K562 (cell line): ENCODE measurements around the gene DPEP1. TPM values are rescaled to one million over a fixed set of nuclear protein-coding genes. Genes with fewer than 3 reads are reported as not detected.

Experiments used
- ATAC-seq: fragments of 200-7000 bp; cut with Tn5 transposase; 3 replicates; pipeline ENCODE4 v1.9.1; 2020; ENCODE audit warnings: moderate library complexity
- BruUV-seq: library from RNA; stranded (reverse); fragments of 400-500 nt; replicated peaks from 2 replicates; lab custom pipeline; 2021; lab: Mats Ljungman, UMichigan
- CTCF ChIA-PET: fragments of 300-600 bp; formaldehyde crosslinking; extraction: SDS; loops from one replicate; lab custom pipeline; 2021; ENCODE audit warnings: low intra/inter-chr PET ratio; lab: Yijun Ruan, JAX
- POLR2A ChIA-PET: fragments of 300-600, 350-650 bp; sonication (Branson Sonifier 250); formaldehyde crosslinking; extraction: SDS; loops from one replicate; lab custom pipeline; 2021; ENCODE audit warnings: antibody characterized with exemption, inconsistent platforms; lab: Yijun Ruan, JAX
- DNase-seq, 4 experiments: peaks; one replicate each; pipeline versions ENCODE4 v3.0.0 to v3.0.0-alpha.2; 2011 to 2018; ENCODE audit warnings: low spot score in 3 of 4, mixed read lengths in 3 of 4; ENCODE audit errors: extremely low read depth in 1 of 4
- FAIRE-seq: peaks from 2 replicates; lab custom pipeline; 2011; peaks lifted over from hg19 to GRCh38; lab: Jason Lieb, UNC
- H2AFZ ChIP-seq: 2 replicates; pipeline ENCODE4 v1.6.0; 2011; ENCODE audit warnings: low read depth, low read length, control low read depth, inconsistent platforms
- H3K27ac ChIP-seq: fragments of 200-600 bp; 3 replicates; pipeline ENCODE4 v1.8.0; 2011; ENCODE audit warnings: low read depth, mild to moderate bottlenecking, control low read depth, inconsistent platforms, low read length, moderate library complexity, mixed read lengths; ENCODE audit errors: extremely low read depth
- H3K27me3 ChIP-seq, 2 experiments: fragments of 300-600 bp in 1 of 2; 2 replicates in 1 of 2; 3 replicates in 1 of 2; pipeline versions ENCODE4 v1.6.0 to v1.8.0; 2011; ENCODE audit warnings: inconsistent platforms in 2 of 2, low read length in 2 of 2, mild to moderate bottlenecking in 1 of 2, mixed read lengths in 1 of 2, moderate library complexity in 1 of 2; ENCODE audit not compliant: control insufficient read depth in 2 of 2, insufficient read depth in 2 of 2
- H3K36me3 ChIP-seq: fragments of 300-600 bp; 3 replicates; pipeline ENCODE4 v1.8.0; 2011; ENCODE audit warnings: mild to moderate bottlenecking, low read length, inconsistent platforms; ENCODE audit not compliant: control insufficient read depth, insufficient read depth
- H3K4me1 ChIP-seq, 2 experiments: fragments of 200-600 bp in 1 of 2; replicated peaks in 1 of 2; 2 replicates in 1 of 2; 3 replicates in 1 of 2; pipeline versions ENCODE4 v1.5.1 to v1.8.0; 2011; ENCODE audit warnings: inconsistent platforms in 2 of 2, low read length in 2 of 2, mild to moderate bottlenecking in 1 of 2, mixed read lengths in 1 of 2, moderate library complexity in 1 of 2; ENCODE audit not compliant: control insufficient read depth in 2 of 2, insufficient read depth in 2 of 2
- H3K4me2 ChIP-seq: 2 replicates; pipeline ENCODE4 v1.6.1; 2011; ENCODE audit warnings: low read length, control low read depth, inconsistent platforms, mixed read lengths; ENCODE audit not compliant: insufficient read depth
- H3K4me3 ChIP-seq: fragments of 200-600 bp; sonication (generic), shearing (Covaris generic); 2 replicates; pipeline ENCODE4 v1.5.1; 2016; ENCODE audit warnings: control low read depth, inconsistent platforms
- H3K79me2 ChIP-seq: fragments of 200-600 bp; 3 replicates; pipeline ENCODE4 v1.8.0; 2011; ENCODE audit warnings: low read length, inconsistent platforms; ENCODE audit not compliant: control insufficient read depth, insufficient read depth
- H3K9ac ChIP-seq, 2 experiments: 2 replicates each; pipeline versions ENCODE4 v1.6.0 to v1.6.1; 2011; ENCODE audit warnings: low read depth in 2 of 2, low read length in 2 of 2, control low read depth in 1 of 2, inconsistent platforms in 1 of 2, mild to moderate bottlenecking in 1 of 2, mixed read lengths in 1 of 2; ENCODE audit not compliant: insufficient read depth in 1 of 2
- H3K9me1 ChIP-seq: one replicate; pipeline ENCODE4 v1.6.0; 2011; ENCODE audit warnings: inconsistent platforms, mild to moderate bottlenecking, low read length, moderate library complexity; ENCODE audit not compliant: control insufficient read depth, insufficient read depth
- H3K9me3 ChIP-seq: replicated peaks from 2 replicates; pipeline ENCODE4 v1.5.1; 2011; ENCODE audit warnings: low read depth, low read length, inconsistent platforms; ENCODE audit not compliant: control insufficient read depth, insufficient read depth
- H4K20me1 ChIP-seq: replicated peaks from 2 replicates; pipeline ENCODE4 v1.6.1; 2011; ENCODE audit warnings: low read length, inconsistent platforms, mixed read lengths; ENCODE audit not compliant: control insufficient read depth, insufficient read depth
- CEBPZ ChIP-seq: fragments of 150-350 bp; IDR thresholded peaks from 2 replicates; pipeline ENCODE4 v1.6.1; 2014; ENCODE audit warnings: low read depth, mild to moderate bottlenecking, low read length, borderline replicate concordance
- CREB3 ChIP-seq: fragments of 450-650 bp; conservative IDR thresholded peaks from 2 replicates; pipeline ENCODE4 v1.6.1; 2016; ENCODE audit warnings: missing genetic modification characterization, low read depth, mild to moderate bottlenecking, missing compliant biosample characterization, moderate library complexity
- E2F5 ChIP-seq: sonication (generic); formaldehyde crosslinking; IDR thresholded peaks from 2 replicates; pipeline ENCODE4 v1.8.0; 2022; ENCODE audit warnings: mild to moderate bottlenecking, missing genetic modification reagents
- HDAC2 ChIP-seq: fragments of 450-650 bp; IDR thresholded peaks from 2 replicates; pipeline ENCODE4 v1.6.1; 2016; ENCODE audit warnings: mild to moderate bottlenecking
- MAX ChIP-seq: sonication (generic); formaldehyde crosslinking; IDR thresholded peaks from 2 replicates; pipeline ENCODE4 v1.9.0; 2022; ENCODE audit warnings: mild to moderate bottlenecking, missing genetic modification reagents
- NCOR1 ChIP-seq: fragments of 450-650 bp; IDR thresholded peaks from 2 replicates; pipeline ENCODE4 v1.6.1; 2016; ENCODE audit warnings: mild to moderate bottlenecking, moderate library complexity
- RBM14 ChIP-seq: fragments of 200-400 bp; formaldehyde crosslinking; IDR thresholded peaks from 2 replicates; pipeline ENCODE4 v1.6.1; 2018; ENCODE audit warnings: low read depth, mild to moderate bottlenecking, low read length, moderate library complexity, borderline replicate concordance; ENCODE audit not compliant: insufficient read depth
- RBM25 ChIP-seq: fragments of 200-400 bp; formaldehyde crosslinking; IDR thresholded peaks from 2 replicates; pipeline ENCODE4 v1.6.1; 2018; ENCODE audit warnings: low read length, low read depth, moderate library complexity; ENCODE audit not compliant: severe bottlenecking
- ZBTB33 ChIP-seq: sonication (generic); formaldehyde crosslinking; IDR thresholded peaks from 2 replicates; pipeline ENCODE4 v1.8.1; 2023; ENCODE audit warnings: mild to moderate bottlenecking, missing genetic modification reagents
- WGBS: fragments of 100-300 bp; shearing (Covaris generic); methylation state at CpG from one replicate; pipeline ENCODE4 v1.1.6; 2016; ENCODE audit warnings: low coverage, mixed read lengths; ENCODE audit not compliant: insufficient coverage; ENCODE audit errors: missing lambda C conversion rate; 5-methylcytosine and 5-hydroxymethylcytosine counted together
- in situ Hi-C: fragments of 300-500 bp; cut with MboI; formaldehyde crosslinking; loops from 4 replicates; pipeline ENCODE4 v1.15.0; 2018; ENCODE audit warnings: inconsistent platforms, mixed read lengths
- intact Hi-C: fragments of 100-400 bp; cut with micrococcal nuclease; formaldehyde crosslinking; loops from 2 replicates; pipeline ENCODE4 v1.14.2; 2022
- polyA plus RNA-seq, 8 experiments: library from polyadenylated mRNA; depleted of rRNA in 4 of 8; stranded (reverse) in 5 of 8; unstranded in 3 of 8; fragments of >200 nt; fragmentation: Nextera tagmentation in 2 of 8; fragmentation: Illumina TruSeq in 1 of 8; extraction: Ambion mirVana in 2 of 8; extraction: Trizol in 1 of 8; gene quantifications; 2 replicates each; pipeline versions ENCODE4 v1.2.1 to v1.2.3, GENCODE V29; 2011 to 2014; ENCODE audit warnings: inconsistent platforms in 1 of 8, missing spikeins in 1 of 8
- total RNA-seq, 7 experiments: library from RNA; depleted of rRNA in 6 of 7; stranded (reverse); fragments of >200 nt in 6 of 7; fragmentation: Illumina TruSeq in 2 of 7; extraction: Trizol in 2 of 7; gene quantifications; 2 replicates each; pipeline versions ENCODE4 v1.2.1 to v1.2.3, GENCODE V29; 2011 to 2021; ENCODE audit warnings: low replicate concordance in 1 of 7

The DPEP1 gene
- total and polyA plus RNA-seq, 9 of the 15 experiments (the other 6 are each of a cell fraction or from before 2014, with no cell fraction given) = 0.14 to 0.31 (median 0.20) TPM; not detected in 6

- Histone ChIP-seq H3K27ac (no peak overlapping the region), H2AFZ (no peak overlapping the region), H3K4me1 (peaks cover 4 to 43% of the 10 kb centered on the region in 2 experiments; a peak in 3 of 5 replicates), H3K4me2 (no peak overlapping the region), H3K27me3 (no peaks in the 10 kb centered on the region), H3K79me2 (peaks cover 52% of the 10 kb centered on the region), H3K9me1 (peaks cover 7% of the 10 kb centered on the region), H3K9me3 (no peaks in the 10 kb centered on the region), H3K36me3 (peaks cover 39% of the 10 kb centered on the region; the same call in 2 of the 3 replicates), H3K9ac (peak overlapping the region in 1 of 2 experiments; percentile 70; a peak in 1 of 4 replicates), H4K20me1 (peaks cover 4% of the 10 kb centered on the region; the same call in 1 of the 2 replicates), H3K4me3 (no peak overlapping the region)
- WGBS = 68% methylated on average over 10 of the region's 10 CpGs
- intact Hi-C loops = no loop called here
- no TSS peak for BruUV-seq
- in situ Hi-C loops = no loop called here
- ChIA-PET CTCF (no interaction called here), POLR2A (interaction anchor here (0.7 to 1.6 kb wide), 2 partner anchors 10 to 12 kb away, joined by 4 to 6 read pairs; no protein-coding TSS in a partner anchor)
- ATAC-seq (no peak), DNase-seq (no peak), FAIRE-seq (no peak)
- TF ChIP-seq MAX = peak; percentile 56
- TF ChIP-seq E2F5 = no peak
- no peak for TF ChIP-seq HDAC2
- no peak for TF ChIP-seq RBM25
- no peak for TF ChIP-seq CEBPZ
- TF ChIP-seq RBM14 = no peak
- 0 out of 2 replicates have a peak, but pooled peaks have one; percentile 18 for TF ChIP-seq NCOR1
- peak; percentile 33; the same call in 1 of the 2 replicates for TF ChIP-seq ZBTB33 (CRISPR knock-in tag)
- no peak for TF ChIP-seq CREB3 (tag)
Observed at GRCh38 chr16:89653656-89654295, 40.3 kb downstream of the DPEP1 start.
